AG04449 (cell line): ENCODE results near the gene OR9G4.

ENCODE experiments used
- CTCF ChIA-PET: fragments of 350-600 bp; formaldehyde crosslinking; extraction: SDS; loops from one replicate; lab custom pipeline; 2021; ENCODE audit warnings: antibody characterized with exemption; lab: Yijun Ruan, JAX
- POLR2A ChIA-PET: fragments of 400-600, 350-600 bp; formaldehyde crosslinking; extraction: SDS; loops from one replicate; lab custom pipeline; 2020; ENCODE audit warnings: antibody characterized with exemption, inconsistent platforms; lab: Yijun Ruan, JAX
- DNase-seq: peaks from one replicate; pipeline ENCODE4 v3.0.0-alpha.2; 2010; ENCODE audit warnings: low read depth, low spot score
- H3K4me3 ChIP-seq: 2 replicates; pipeline ENCODE4 v1.5.1; 2011; ENCODE audit warnings: low read depth, mild to moderate bottlenecking, control low read depth, low read length
- CTCF ChIP-seq: IDR thresholded peaks from one replicate; pipeline ENCODE4 v1.5.1; 2011; ENCODE audit warnings: mild to moderate bottlenecking, moderate library complexity, low read length, control low read depth, inconsistent platforms; ENCODE audit not compliant: insufficient read depth; ENCODE audit errors: missing control alignments

OR9G4 gene

GRCh38 chr11:56750190-56750589 is 1.7 kb upstream of the OR9G4 start:
- H3K4me3 ChIP-seq: no peak overlapping the region
- ChIA-PET POLR2A (no interaction called here), CTCF (no interaction called here)
- DNase-seq: no peak
- TF ChIP-seq CTCF: no peak

GRCh38 chr11:56740886-56741285 is 7.6 kb downstream of the OR9G4 start:
- DNase-seq: no peak
- TF ChIP-seq CTCF: no peak
- ChIA-PET POLR2A (no interaction called here), CTCF (no interaction called here)
- no peak overlapping the region for H3K4me3 ChIP-seq

DNA sequence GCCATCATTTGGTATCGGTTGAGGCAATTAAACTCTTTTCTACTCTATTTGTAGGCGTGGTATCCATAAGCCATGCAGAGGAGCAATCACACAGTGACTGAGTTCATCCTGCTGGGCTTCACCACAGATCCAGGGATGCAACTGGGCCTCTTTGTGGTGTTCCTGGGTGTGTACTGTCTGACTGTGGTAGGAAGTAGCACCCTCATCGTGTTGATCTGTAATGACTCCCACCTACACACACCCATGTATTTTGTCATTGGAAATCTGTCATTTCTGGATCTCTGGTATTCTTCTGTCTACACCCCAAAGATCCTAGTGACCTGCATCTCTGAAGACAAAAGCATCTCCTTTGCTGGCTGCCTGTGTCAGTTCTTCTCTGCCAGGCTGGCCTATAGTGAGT is 8.4 kb downstream of the OR9G4 start:
- TF ChIP-seq CTCF: no peak
- DNase-seq: no peak
- no peak overlapping the region for H3K4me3 ChIP-seq
- ChIA-PET CTCF (no interaction called here), POLR2A (no interaction called here)

DNA sequence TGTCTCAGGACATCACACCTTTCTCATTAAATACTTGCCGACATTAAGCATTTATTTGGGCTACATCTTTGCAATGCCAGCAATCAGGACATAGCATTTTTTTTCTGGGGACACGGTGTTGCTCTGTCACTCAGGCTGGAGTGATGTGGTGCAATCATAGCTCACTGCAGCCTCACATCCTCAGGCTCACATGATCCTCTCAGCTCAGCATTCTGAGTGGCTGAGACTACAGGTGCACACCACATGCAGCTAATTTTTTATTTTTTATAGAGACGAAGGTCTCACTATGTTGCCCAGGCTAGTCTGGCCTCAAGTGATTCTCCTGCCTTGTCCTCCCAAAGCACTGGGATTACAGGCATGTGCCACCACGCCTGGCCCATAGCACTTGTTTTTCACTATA is 28.0 kb downstream of the OR9G4 start:
- DNase-seq: no peak
- no peak for TF ChIP-seq CTCF
- no peak overlapping the region for H3K4me3 ChIP-seq
- ChIA-PET POLR2A (no interaction called here), CTCF (no interaction called here)

DNA sequence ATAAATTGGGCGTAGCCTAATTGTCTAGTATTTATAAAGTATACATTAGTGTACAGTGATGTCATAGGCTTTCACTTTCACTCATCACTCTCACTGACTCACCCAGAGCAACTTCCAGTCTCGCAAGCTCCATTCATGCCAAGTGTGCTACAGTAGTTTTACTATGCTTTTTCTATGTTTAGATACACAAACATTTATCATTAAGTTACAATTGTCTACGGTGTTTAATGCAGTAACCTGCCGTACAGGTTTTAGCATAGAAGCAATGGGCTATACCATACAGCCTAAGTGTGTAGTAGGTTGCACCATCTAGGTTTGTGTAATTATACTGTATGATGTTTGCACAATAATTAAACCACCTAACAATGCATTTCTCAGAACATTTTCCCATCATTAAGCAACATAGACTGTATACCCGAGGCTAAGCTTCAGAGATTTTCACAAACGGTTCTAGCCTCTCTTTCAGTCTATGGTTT is 32.1 kb downstream of the OR9G4 start:
- DNase-seq: no peak
- CTCF ChIA-PET: no interaction called here
- TF ChIP-seq CTCF: no peak
- no peak overlapping the region for H3K4me3 ChIP-seq
- POLR2A ChIA-PET: no interaction called here

DNA sequence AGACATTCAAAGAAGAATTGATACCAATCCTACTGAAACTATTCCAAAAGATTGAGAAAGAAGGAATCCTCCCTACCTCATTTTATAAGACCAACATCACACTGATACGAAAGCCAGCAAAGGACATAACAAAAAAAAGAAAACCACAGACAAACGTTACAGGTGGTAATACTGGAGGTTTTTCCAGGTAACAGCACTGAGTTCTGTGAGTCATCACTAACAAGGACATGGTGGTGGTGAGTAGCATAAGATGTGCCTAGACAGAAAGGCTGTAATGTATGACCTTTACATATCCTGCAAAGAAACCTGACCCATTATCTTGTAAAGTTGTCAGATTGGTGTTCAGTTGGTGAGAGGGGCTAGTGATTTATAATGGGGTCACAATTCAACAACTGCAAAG is 34.3 kb downstream of the OR9G4 start:
- H3K4me3 ChIP-seq: no peak overlapping the region
- TF ChIP-seq CTCF: no peak
- POLR2A ChIA-PET: no interaction called here
- CTCF ChIA-PET: no interaction called here
- no peak for DNase-seq
